HG03135 (cell line): ENCODE results near the gene TMEM9.

Experiments
- ATAC-seq: cut with Tn5 transposase; IDR thresholded peaks from one replicate; pipeline ENCODE4 v1.9.1; 2021; ENCODE audit warnings: mild to moderate bottlenecking, moderate library complexity; ENCODE audit not compliant: unreplicated experiment

Gene TMEM9

GRCh38 chr1:201110616-201111015, 43.7 kb downstream of the TMEM9 start:
- ATAC-seq, result no peak

- no peak for ATAC-seq
These were observed 44.1 kb downstream of the TMEM9 start for GRCh38 chr1:201110138-201110537.

GRCh38 chr1:201109651-201110050, 44.6 kb downstream of the TMEM9 start:
- ATAC-seq, result no peak

- ATAC-seq, result no peak
These were observed 45.7 kb downstream of the TMEM9 start for GRCh38 chr1:201108614-201109013.

- ATAC-seq, result no peak
These were observed 48.6 kb downstream of the TMEM9 start for GRCh38 chr1:201105688-201106087.

GRCh38 chr1:201104141-201104540, 50.1 kb downstream of the TMEM9 start:
- no peak for ATAC-seq

GRCh38 chr1:201103666-201104065, 50.6 kb downstream of the TMEM9 start:
- ATAC-seq, result no peak

GRCh38 chr1:201100169-201100930, 53.9 kb downstream of the TMEM9 start:
- ATAC-seq, result no peak

- ATAC-seq, result no peak
These were observed 55.1 kb downstream of the TMEM9 start for GRCh38 chr1:201098992-201099677.

- no peak for ATAC-seq
These were observed 57.1 kb downstream of the TMEM9 start for GRCh38 chr1:201096977-201097856.

GRCh38 chr1:201096041-201096461, 58.2 kb downstream of the TMEM9 start:
- ATAC-seq, result peak; percentile 59

GRCh38 chr1:201095581-201095980, 58.7 kb downstream of the TMEM9 start:
- ATAC-seq, result no peak

GRCh38 chr1:201094832-201095231, 59.4 kb downstream of the TMEM9 start:
- no peak for ATAC-seq

- ATAC-seq, result no peak
These were observed 60.3 kb downstream of the TMEM9 start for GRCh38 chr1:201093962-201094361.

- ATAC-seq, result no peak
These were observed 60.7 kb downstream of the TMEM9 start for GRCh38 chr1:201093561-201093960.

GRCh38 chr1:201092738-201093137, 61.5 kb downstream of the TMEM9 start:
- ATAC-seq, result no peak

GRCh38 chr1:201091256-201091655, 63.0 kb downstream of the TMEM9 start:
- no peak for ATAC-seq

- ATAC-seq, result no peak
These were observed 63.7 kb downstream of the TMEM9 start for GRCh38 chr1:201090541-201090940.

- ATAC-seq, result no peak
These were observed 64.7 kb downstream of the TMEM9 start for GRCh38 chr1:201089596-201089995.

GRCh38 chr1:201088901-201089525, 65.3 kb downstream of the TMEM9 start:
- ATAC-seq, result no peak

- no peak for ATAC-seq
These were observed 65.9 kb downstream of the TMEM9 start for GRCh38 chr1:201088395-201088794.
